Stomach (tissue), 9 donors: ENCODE data around the gene ANKRD55. TPM values are rescaled to one million over a fixed set of nuclear protein-coding genes. Genes with fewer than 3 reads are reported as not detected.

Experiments
- DNase-seq, 2 donors: peaks; one replicate each; pipeline versions ENCODE4 v3.0.0 to v3.0.0-alpha.2; 2013 to 2019
- H3K27ac ChIP-seq, 5 donors: fragments of 200-600 bp in 4 of 5; sonication (generic) in 4 of 5; one replicate each; pipeline ENCODE4 v1.5.1; 2013 to 2019; ENCODE audit warnings: mild to moderate bottlenecking in 1 of 5, moderate library complexity in 1 of 5
- H3K27me3 ChIP-seq, 3 donors: fragments of 200-600 bp; sonication (generic); one replicate each; pipeline ENCODE4 v1.5.1; 2017 to 2019; ENCODE audit warnings: mixed run types in 1 of 3
- H3K36me3 ChIP-seq, 4 donors: fragments of 200-600 bp; sonication (generic); 1 replicate in 3 of 4; 2 replicates in 1 of 4; pipeline ENCODE4 v1.5.1; 2016 to 2019
- H3K4me1 ChIP-seq, 4 donors: fragments of 200-600 bp; sonication (generic); one replicate each; pipeline ENCODE4 v1.5.1; 2016 to 2019
- H3K4me3 ChIP-seq, 4 donors: fragments of 200-600 bp; sonication (generic) in 3 of 4; one replicate each; pipeline ENCODE4 v1.5.1; 2016 to 2019; ENCODE audit warnings: mild to moderate bottlenecking in 1 of 4
- H3K9me3 ChIP-seq, 4 donors: fragments of 200-600 bp; sonication (generic); one replicate each; pipeline ENCODE4 v1.5.1; 2016 to 2019
- CTCF ChIP-seq, 7 experiments: fragments of 450-650 bp in 4 of 7; fragments of 200-600 bp in 3 of 7; sonication (generic) in 3 of 7; IDR thresholded peaks; one replicate each; pipeline ENCODE4 v1.5.1; 2016 to 2019; ENCODE audit warnings: antibody characterized with exemption in 7 of 7, control low read depth in 2 of 7, mild to moderate bottlenecking in 1 of 7
- EP300 ChIP-seq: sonication (generic); formaldehyde crosslinking; IDR thresholded peaks from one replicate; pipeline ENCODE4 v1.6.1; 2017; ENCODE audit warnings: antibody characterized with exemption
- POLR2A ChIP-seq, 4 donors: fragments of 450-650 bp; IDR thresholded peaks; one replicate each; pipeline ENCODE4 v1.6.1; 2016; ENCODE audit warnings: antibody characterized with exemption in 4 of 4, control low read depth in 2 of 4, mild to moderate bottlenecking in 1 of 4, moderate library complexity in 1 of 4
- POLR2AphosphoS5 ChIP-seq, 3 donors: sonication (generic); formaldehyde crosslinking; IDR thresholded peaks; one replicate each; pipeline ENCODE4 v1.6.1; 2016; ENCODE audit warnings: antibody characterized with exemption in 3 of 3
- WGBS, 5 donors: extraction: QIAGEN DNeasy Blood & Tissue Kit in 3 of 5; methylation state at CpG; one replicate each; pipeline versions ENCODE4 v1.1.5 to v1.1.7; 2013 to 2018; 5-methylcytosine and 5-hydroxymethylcytosine counted together
- intact Hi-C: fragments of 100-400 bp; cut with DNase I; formaldehyde crosslinking; loops from one replicate; pipeline ENCODE4 v1.15.1; 2023; ENCODE audit warnings: low total_unique reads
- polyA plus RNA-seq, 3 donors: library from polyadenylated mRNA; stranded (reverse); fragments of 200-250 nt; gene quantifications; one replicate each; pipeline ENCODE4 v1.2.3, GENCODE V29; 2013
- total RNA-seq, 5 donors: library from RNA; depleted of rRNA; stranded (reverse); fragments of >200 nt; gene quantifications; one replicate each; pipeline versions ENCODE4 v1.1.0 to v1.2.3, GENCODE V29; 2014 to 2016
- donor health status: healthy with polysubstance abuse.
- donor health status: Bipolar disorder and iron deficiency.
- donor health status: healthy.

The ANKRD55 gene
- total and polyA plus RNA-seq, 8 donors: 0.08 to 0.18 TPM; not detected in 6

- no peak overlapping the region for H3K27ac ChIP-seq
- H3K4me1 ChIP-seq: peaks cover 0 to 13% (median 3%) of the 10 kb centered on the region in 4 donors
- DNase-seq: no peak
- no peak overlapping the region for H3K4me3 ChIP-seq
- H3K27me3 ChIP-seq: no peaks in the 10 kb centered on the region
- TF ChIP-seq POLR2A (IDR thresholded peaks at IDR 0.05): no peak
- TF ChIP-seq POLR2AphosphoS5 (IDR thresholded peaks at IDR 0.05): no peak
- TF ChIP-seq EP300: no peak
- no peak for TF ChIP-seq CTCF (IDR thresholded peaks at IDR 0.05)
- intact Hi-C loops: no loop called here
- no peaks in the 10 kb centered on the region for H3K9me3 ChIP-seq
- no peaks in the 10 kb centered on the region for H3K36me3 ChIP-seq
Observed at GRCh38 chr5:56091664-56092063, 141.5 kb downstream of the ANKRD55 start.

- TF ChIP-seq EP300: no peak
- TF ChIP-seq CTCF (IDR thresholded peaks at IDR 0.05): no peak
- no peak for TF ChIP-seq POLR2A (IDR thresholded peaks at IDR 0.05)
- TF ChIP-seq POLR2AphosphoS5 (IDR thresholded peaks at IDR 0.05): no peak
- WGBS, 5 donors: 88 to 95% (median 94%) methylated on average over 7 of the region's 7 CpGs
- no peak overlapping the region for H3K4me3 ChIP-seq
- no peaks in the 10 kb centered on the region for H3K27me3 ChIP-seq
- no peaks in the 10 kb centered on the region for H3K9me3 ChIP-seq
- H3K27ac ChIP-seq: no peak overlapping the region
- intact Hi-C loops: no loop called here
- H3K36me3 ChIP-seq: no peaks in the 10 kb centered on the region
- H3K4me1 ChIP-seq: peaks cover 0 to 13% (median 3%) of the 10 kb centered on the region in 4 donors
- no peak for DNase-seq
Observed at GRCh38 chr5:56090793-56091460, 142.2 kb downstream of the ANKRD55 start.

GRCh38 chr5:56088967-56089829, 143.9 kb downstream of the ANKRD55 start:
- intact Hi-C loops: no loop called here
- DNase-seq: no peak
- H3K36me3 ChIP-seq: no peaks in the 10 kb centered on the region
- H3K9me3 ChIP-seq: no peaks in the 10 kb centered on the region
- 53 to 75% (median 59%) methylated on average over 5 of the region's 5 CpGs for WGBS, 5 donors
- TF ChIP-seq POLR2A (IDR thresholded peaks at IDR 0.05): no peak
- no peak for TF ChIP-seq EP300
- TF ChIP-seq POLR2AphosphoS5 (IDR thresholded peaks at IDR 0.05): no peak
- TF ChIP-seq CTCF (IDR thresholded peaks at IDR 0.05): no peak
- H3K27ac ChIP-seq: no peak overlapping the region
- no peak overlapping the region for H3K4me3 ChIP-seq
- H3K27me3 ChIP-seq: no peaks in the 10 kb centered on the region
- H3K4me1 ChIP-seq: peaks cover 0 to 13% (median 3%) of the 10 kb centered on the region in 4 donors

GRCh38 chr5:56088431-56088949, 144.6 kb downstream of the ANKRD55 start:
- no peak for TF ChIP-seq POLR2AphosphoS5 (IDR thresholded peaks at IDR 0.05)
- TF ChIP-seq POLR2A (IDR thresholded peaks at IDR 0.05): no peak
- TF ChIP-seq EP300: no peak
- no peak for TF ChIP-seq CTCF (IDR thresholded peaks at IDR 0.05)
- no peak for DNase-seq
- H3K4me1 ChIP-seq: peaks cover 0 to 13% (median 3%) of the 10 kb centered on the region in 4 donors
- H3K9me3 ChIP-seq: no peaks in the 10 kb centered on the region
- H3K27ac ChIP-seq: no peak overlapping the region
- 72 to 91% (median 75%) methylated on average over 4 of the region's 4 CpGs for WGBS, 5 donors
- no peak overlapping the region for H3K4me3 ChIP-seq
- no peaks in the 10 kb centered on the region for H3K27me3 ChIP-seq
- H3K36me3 ChIP-seq: no peaks in the 10 kb centered on the region
- intact Hi-C loops: no loop called here
